Suprapubic skin (tissue), 3 donors: ENCODE results near the gene GMDS.

Experiments used
- CTCF ChIP-seq, 2 donors: fragments of 200-600 bp in 1 of 2; fragments of 450-650 bp in 1 of 2; sonication (generic) in 1 of 2; IDR thresholded peaks; one replicate each; pipeline ENCODE4 v1.5.1; 2016 to 2019; ENCODE audit warnings: antibody characterized with exemption in 2 of 2, mild to moderate bottlenecking in 1 of 2, moderate library complexity in 1 of 2
- POLR2A ChIP-seq, 2 donors: fragments of 450-650 bp; IDR thresholded peaks; one replicate each; pipeline ENCODE4 v1.6.1; 2017; ENCODE audit warnings: antibody characterized with exemption in 2 of 2, mild to moderate bottlenecking in 2 of 2, moderate library complexity in 2 of 2

- no peak for TF ChIP-seq CTCF (IDR thresholded peaks at IDR 0.05)
- TF ChIP-seq POLR2A (IDR thresholded peaks at IDR 0.05): no peak
Measured at GRCh38 chr6:1636971-1637871, 608.2 kb downstream of the GMDS start.
